ENCODE measurements around the gene TEX29.

Gene TEX29

DNA sequence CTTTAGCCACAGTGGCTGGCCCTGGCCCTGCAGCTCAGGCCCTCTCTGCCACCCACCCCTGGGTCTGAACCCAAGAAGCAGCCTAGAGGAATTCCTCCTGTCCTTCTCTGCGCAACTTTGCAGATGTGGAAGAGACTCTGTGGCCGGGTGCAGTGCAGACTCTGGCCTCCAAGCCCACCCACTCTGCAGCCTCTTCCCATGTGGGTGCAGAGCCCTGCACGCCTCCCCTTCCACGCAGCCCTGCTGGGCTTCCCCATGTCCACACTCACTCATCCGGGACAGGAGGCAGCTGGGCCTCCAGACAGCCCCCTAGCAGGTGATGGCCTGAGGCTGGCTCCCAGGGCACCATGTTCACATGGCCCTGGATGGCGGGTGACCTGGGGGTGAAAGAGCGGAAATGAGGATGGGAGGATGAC lies 2.5 kb downstream of the TEX29 start:
- no peaks in the 10 kb centered on the region for H3K36me3 Mint-ChIP-seq
- CTCF ChIA-PET = interaction anchor here (0.9 kb wide), 1 partner anchor 255 kb away, joined by 3 read pairs; no protein-coding TSS in a partner anchor
- no peak for DNase-seq
- H3K9me3 Mint-ChIP-seq = no peaks in the 10 kb centered on the region
- H3K4me1 Mint-ChIP-seq = peaks cover 7% of the 10 kb centered on the region
- peaks cover 4% of the 10 kb centered on the region for H3K27me3 Mint-ChIP-seq
- H3K4me3 Mint-ChIP-seq = no peak overlapping the region
- no peak overlapping the region for H3K27ac Mint-ChIP-seq

DNA sequence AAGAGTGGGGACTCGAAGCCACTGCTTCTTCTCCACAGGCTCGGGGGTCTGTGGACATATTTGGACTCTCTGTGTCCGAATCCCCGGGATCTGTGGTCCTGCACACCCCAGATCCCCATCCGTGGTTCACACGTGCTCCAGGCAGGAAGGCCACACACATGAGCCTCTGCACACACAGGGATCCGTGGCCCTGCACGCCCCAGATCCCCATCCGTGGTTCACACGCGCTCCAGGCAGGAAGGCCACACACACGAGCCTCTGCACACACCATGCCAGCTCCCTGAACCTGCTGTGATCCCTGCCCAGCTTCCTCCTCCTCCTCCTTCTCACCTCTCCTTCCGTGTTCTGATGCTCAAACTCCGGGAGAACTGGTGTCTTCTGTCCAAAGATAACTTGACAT lies 3.1 kb downstream of the TEX29 start:
- H3K4me3 Mint-ChIP-seq = peak overlapping the region; percentile 60
- H3K4me1 Mint-ChIP-seq = peaks cover 7% of the 10 kb centered on the region
- CTCF ChIA-PET = interaction anchor here (0.9 kb wide), 1 partner anchor 256 kb away, joined by 3 read pairs; no protein-coding TSS in a partner anchor
- no peak overlapping the region for H3K27ac Mint-ChIP-seq
- no peaks in the 10 kb centered on the region for H3K36me3 Mint-ChIP-seq
- H3K9me3 Mint-ChIP-seq = no peaks in the 10 kb centered on the region
- H3K27me3 Mint-ChIP-seq = peaks cover 4% of the 10 kb centered on the region
- no peak for DNase-seq

DNA sequence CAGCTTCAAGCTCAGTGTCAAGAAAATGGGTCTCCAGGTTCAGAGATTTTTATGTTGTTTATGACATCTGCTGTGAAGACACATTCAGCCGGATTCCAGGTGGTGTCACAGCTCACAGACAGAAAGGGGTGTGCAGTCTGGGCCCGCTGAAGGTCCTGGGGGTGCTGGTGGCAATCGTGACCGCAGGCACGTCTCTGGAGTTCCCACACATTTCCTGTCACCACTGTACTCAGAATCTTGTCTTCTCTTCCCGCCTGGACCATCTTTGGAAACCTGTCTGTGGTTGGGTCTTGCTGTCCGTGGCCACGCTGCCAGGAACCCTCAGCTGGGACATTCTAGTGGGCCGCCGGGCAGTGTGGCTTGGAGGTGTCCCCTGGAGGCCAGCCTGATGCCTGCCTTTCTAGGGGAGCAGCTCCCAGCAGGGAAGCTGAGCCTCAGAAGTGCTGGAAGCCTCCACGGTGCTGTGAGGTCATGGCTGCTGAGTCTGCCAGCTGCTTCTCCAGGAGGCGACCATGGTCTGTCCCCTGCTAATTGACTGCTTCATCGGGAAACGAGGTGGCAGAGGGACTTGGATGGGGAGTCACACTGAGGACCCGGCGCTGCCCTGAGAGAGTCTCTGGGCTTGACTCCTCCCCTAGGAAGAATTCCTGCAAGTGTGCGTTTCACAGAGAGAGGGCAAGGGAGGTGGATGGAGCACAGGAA lies 3.7 kb downstream of the TEX29 start:
- no peaks in the 10 kb centered on the region for H3K9me3 Mint-ChIP-seq
- peaks cover 7% of the 10 kb centered on the region for H3K4me1 Mint-ChIP-seq
- peak overlapping the region; percentile 46 for H3K27ac Mint-ChIP-seq
- CTCF ChIA-PET = no interaction called here
- H3K4me3 Mint-ChIP-seq = peak overlapping the region; percentile 60
- no peak for DNase-seq
- H3K27me3 Mint-ChIP-seq = peaks cover 4% of the 10 kb centered on the region
- no peaks in the 10 kb centered on the region for H3K36me3 Mint-ChIP-seq

DNA sequence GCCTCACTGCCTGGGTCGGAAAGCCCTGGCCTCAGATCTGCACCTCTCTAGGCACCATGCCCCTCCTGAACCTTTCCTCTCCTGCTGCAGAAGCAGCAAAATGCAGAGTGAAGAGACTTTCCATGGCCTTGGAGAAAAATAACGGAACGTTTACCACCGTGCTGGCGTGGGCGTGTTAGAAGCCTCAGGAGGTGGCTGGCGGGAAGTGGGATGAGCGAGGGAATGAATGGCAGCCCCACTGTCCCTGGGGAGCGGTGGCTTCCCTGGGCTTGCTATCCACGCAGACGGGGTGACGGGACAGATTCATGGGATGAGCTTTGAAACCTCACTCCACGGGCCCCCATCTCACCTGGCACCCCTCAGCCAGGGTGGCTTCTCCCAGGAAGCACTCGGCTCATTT lies 4.3 kb downstream of the TEX29 start:
- no peaks in the 10 kb centered on the region for H3K9me3 Mint-ChIP-seq
- CTCF ChIA-PET = no interaction called here
- no peaks in the 10 kb centered on the region for H3K36me3 Mint-ChIP-seq
- H3K27me3 Mint-ChIP-seq = peaks cover 4% of the 10 kb centered on the region
- no peak overlapping the region for H3K4me3 Mint-ChIP-seq
- H3K4me1 Mint-ChIP-seq = peaks cover 7% of the 10 kb centered on the region
- no peak overlapping the region for H3K27ac Mint-ChIP-seq
- DNase-seq = no peak

DNA sequence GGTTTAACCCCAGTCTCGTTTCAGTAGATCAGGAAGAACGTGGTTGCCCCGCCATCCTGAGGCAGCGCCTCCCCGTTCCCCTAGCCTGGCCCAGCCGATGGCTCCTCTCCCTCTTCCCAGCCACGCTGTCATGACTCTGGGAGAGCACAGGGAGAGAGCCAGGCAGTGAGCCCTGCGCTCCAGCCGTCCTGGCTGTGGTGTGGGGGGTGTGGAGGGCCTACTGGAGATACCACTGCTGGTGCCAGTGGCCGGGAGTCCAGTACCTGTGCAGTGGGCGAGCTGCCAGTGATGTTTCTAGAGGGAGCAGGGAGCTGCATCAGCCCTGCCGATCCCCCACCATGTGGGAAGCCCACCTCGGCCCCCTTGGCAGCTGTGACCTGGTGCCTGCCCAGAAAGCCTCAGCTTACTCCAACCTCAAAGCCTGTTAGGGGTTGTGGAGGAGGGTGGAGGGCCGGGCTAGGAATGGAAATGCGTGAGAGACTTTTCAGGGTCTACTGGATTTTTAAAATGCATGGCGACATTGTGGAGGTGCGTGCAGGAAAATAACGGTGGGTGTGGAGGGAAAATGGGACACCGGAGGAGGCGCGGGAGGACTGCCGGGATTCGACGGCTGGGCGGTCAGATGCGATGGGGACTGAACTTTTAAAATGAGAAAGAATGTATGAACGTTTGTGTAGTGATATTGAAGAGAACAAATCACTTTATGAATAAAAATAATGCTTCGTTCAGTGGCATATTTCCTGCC lies 4.9 kb downstream of the TEX29 start:
- CTCF ChIA-PET = no interaction called here
- Mint-ChIP-seq H3K36me3 (no peaks in the 10 kb centered on the region), H3K4me1 (peaks cover 7% of the 10 kb centered on the region), H3K4me3 (no peak overlapping the region), H3K27me3 (peaks cover 4% of the 10 kb centered on the region), H3K9me3 (no peaks in the 10 kb centered on the region), H3K27ac (no peak overlapping the region)
- DNase-seq = no peak

DNA sequence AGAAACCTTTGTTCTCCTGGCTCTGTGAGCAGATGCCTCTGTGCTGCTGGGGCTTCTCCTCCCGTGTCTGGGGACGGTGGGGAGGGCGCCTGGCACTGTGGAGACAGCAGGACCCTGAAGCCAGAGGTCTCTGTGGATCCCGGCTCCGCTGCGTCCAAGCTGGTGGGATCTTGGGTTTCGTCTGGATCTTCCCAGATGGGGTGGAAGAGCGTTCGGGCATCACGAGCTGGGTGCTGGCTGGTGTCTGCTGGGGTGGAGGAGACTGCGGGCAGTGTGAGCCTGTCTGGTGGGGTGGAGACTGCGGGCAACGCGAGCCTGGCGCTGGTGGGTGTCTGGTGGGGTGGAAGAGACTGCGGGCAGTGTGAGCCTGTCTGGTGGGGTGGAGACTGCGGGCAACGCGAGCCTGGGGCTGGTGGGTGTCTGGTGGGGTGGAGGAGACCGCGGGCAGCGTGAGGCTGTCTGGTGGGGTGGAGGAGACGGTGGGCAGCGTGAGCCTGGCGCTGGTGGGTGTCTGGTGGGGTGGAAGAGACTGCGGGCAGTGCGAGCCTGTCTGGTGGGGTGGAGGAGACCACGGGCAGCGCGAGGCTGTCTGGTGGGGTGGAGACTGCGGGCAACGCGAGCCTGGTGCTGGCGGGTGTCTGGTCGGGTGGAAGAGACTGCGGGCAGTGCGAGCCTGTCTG lies 5.6 kb downstream of the TEX29 start:
- no peak overlapping the region for H3K4me3 Mint-ChIP-seq
- no peaks in the 10 kb centered on the region for H3K36me3 Mint-ChIP-seq
- DNase-seq = no peak
- CTCF ChIA-PET = no interaction called here
- peaks cover 4% of the 10 kb centered on the region for H3K27me3 Mint-ChIP-seq
- peaks cover 7% of the 10 kb centered on the region for H3K4me1 Mint-ChIP-seq
- no peak overlapping the region for H3K27ac Mint-ChIP-seq
- no peaks in the 10 kb centered on the region for H3K9me3 Mint-ChIP-seq

DNA sequence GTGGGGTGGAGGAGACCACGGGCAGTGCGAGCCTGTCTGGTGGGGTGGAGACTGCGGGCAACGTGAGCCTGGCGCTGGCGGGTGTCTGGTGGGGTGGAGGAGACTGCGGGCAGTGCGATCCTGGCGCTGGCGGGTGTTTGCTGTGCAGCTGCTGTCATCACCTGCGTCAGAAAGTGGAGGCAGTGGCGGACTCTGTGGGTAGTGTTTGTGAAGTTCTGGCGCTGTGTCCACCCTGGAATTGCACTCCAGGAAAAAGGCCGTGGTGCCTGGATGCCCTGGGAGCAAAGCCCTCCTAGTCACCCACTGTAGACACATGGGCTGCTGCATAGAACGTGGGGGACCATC lies 6.2 kb downstream of the TEX29 start:
- peaks cover 7% of the 10 kb centered on the region for H3K4me1 Mint-ChIP-seq
- DNase-seq = no peak
- H3K27me3 Mint-ChIP-seq = peaks cover 4% of the 10 kb centered on the region
- no peaks in the 10 kb centered on the region for H3K36me3 Mint-ChIP-seq
- no peak overlapping the region for H3K27ac Mint-ChIP-seq
- CTCF ChIA-PET = no interaction called here
- no peak overlapping the region for H3K4me3 Mint-ChIP-seq
- H3K9me3 Mint-ChIP-seq = no peaks in the 10 kb centered on the region

DNA sequence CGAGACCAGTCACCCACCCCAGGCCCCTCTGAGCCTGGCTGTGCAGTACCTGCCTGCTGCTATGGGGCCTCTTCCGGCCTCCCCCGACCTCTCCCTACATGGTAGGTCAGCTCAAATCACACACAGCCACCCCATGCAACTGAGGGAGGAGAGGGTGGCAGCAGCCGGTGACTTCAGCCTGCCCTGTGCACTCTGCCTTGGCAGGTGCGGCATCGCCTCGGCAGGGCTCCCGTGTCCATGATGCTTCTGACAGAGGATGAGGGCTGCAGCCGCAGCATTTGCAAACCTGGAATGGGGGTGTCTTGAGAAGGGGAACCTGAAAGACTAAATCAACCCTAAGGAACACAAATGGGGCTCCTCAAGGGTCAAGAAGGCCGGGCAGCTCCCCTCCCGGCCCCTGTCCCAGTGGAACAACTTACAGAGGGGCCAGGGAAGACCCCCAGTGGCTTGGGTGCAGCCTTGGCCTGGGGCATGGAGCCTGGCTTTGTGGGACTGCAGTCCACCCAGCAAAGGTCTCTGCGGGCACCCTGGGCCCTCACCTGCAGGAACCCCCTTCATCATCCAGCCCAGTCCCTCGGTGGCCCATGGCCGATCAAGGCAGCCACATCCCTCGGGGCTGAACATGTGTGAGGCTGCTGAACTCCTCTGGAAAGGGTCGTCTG lies 6.7 kb downstream of the TEX29 start:
- H3K4me3 Mint-ChIP-seq = no peak overlapping the region
- CTCF ChIA-PET = no interaction called here
- H3K27me3 Mint-ChIP-seq = peaks cover 4% of the 10 kb centered on the region
- H3K9me3 Mint-ChIP-seq = no peaks in the 10 kb centered on the region
- no peaks in the 10 kb centered on the region for H3K36me3 Mint-ChIP-seq
- no peak overlapping the region for H3K27ac Mint-ChIP-seq
- no peak for DNase-seq
- peaks cover 7% of the 10 kb centered on the region for H3K4me1 Mint-ChIP-seq

DNA sequence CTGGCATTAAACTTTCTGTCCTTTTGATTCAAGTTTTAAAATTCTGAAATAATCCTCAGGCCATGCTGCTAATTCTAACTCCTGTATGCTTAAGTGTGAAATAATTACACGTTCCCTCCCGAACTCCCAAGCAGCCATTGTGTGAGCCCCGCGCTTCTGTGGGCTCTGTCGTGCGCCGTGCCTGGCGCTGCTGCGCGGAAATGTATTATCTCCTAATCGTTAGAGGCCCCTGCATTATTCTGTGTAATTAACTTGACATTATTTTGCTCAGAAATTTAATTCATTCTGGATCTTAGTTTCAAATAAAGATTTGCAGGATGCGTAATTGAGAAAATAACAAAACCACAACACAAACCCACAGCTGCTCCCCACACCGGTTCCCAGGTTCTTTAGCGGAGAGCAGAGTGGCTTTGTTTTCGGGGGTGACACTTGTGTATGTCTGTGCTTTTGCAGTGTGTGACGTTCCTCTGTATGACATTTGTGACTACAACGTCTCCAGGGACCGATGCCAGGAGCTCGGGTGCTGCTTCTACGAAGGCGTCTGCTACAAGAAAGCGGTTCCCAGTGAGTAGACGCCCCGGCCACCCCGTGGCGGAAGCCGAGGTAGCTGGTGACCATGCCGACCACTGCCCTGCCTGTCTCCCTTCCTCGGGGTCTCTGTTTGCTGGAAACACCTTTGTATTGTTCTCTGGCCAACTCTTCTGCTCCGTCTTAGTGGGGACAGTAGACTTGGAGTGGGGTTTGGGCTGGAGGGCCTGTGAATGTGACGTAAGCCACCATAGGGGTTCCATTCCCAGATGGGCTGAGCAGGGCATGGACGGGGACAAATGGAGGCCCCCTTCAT lies 7.5 kb downstream of the TEX29 start:
- Mint-ChIP-seq H3K36me3 (no peaks in the 10 kb centered on the region), H3K27ac (no peak overlapping the region), H3K4me3 (no peak overlapping the region), H3K4me1 (peaks cover 7% of the 10 kb centered on the region), H3K27me3 (peaks cover 4% of the 10 kb centered on the region), H3K9me3 (no peaks in the 10 kb centered on the region)
- CTCF ChIA-PET = no interaction called here
- DNase-seq = no peak

DNA sequence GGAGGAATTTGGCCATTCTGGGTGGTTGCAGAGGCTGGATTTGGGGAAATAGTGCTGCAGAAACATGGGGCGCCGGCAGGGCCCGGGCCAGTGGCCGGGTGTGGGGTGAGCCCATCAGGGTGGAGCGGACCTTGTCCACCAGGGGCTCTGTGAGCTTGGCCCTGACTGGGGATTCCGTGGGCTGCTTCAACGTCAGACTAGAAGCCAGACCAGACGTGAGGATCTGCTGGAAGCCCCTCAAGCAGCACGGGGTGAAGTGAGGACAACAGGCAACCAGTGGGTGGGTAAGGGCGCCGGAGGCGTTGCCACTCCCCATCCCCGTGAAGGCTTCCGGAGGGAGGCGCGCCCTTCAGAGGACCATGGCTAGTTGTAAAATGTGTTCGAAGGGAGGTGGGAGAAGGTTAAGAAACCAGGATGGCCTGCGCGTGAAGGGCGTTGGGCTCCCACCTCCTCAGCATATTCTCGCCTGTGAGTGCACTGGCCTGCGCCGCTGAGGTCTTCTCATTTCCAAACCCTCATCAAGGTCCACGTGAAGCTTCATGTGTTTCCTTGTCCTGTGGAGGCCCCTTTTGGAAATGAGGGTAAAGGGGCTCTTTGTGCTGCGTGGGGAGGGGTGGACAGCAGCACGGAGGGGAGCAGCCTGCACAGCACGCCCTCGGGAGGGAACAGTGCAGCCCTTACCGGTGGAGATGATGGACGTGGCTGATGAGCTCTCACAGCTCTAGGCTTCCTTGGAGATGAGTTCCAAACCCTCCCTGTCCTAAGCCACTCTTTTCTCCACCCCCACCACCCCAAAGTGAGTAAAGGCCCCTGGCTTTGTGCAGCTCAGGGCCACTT lies 8.3 kb downstream of the TEX29 start:
- Mint-ChIP-seq H3K27ac (no peak overlapping the region), H3K27me3 (peaks cover 4% of the 10 kb centered on the region), H3K4me3 (no peak overlapping the region), H3K36me3 (no peaks in the 10 kb centered on the region), H3K4me1 (peaks cover 6% of the 10 kb centered on the region), H3K9me3 (no peaks in the 10 kb centered on the region)
- CTCF ChIA-PET = no interaction called here
- no peak for DNase-seq

DNA sequence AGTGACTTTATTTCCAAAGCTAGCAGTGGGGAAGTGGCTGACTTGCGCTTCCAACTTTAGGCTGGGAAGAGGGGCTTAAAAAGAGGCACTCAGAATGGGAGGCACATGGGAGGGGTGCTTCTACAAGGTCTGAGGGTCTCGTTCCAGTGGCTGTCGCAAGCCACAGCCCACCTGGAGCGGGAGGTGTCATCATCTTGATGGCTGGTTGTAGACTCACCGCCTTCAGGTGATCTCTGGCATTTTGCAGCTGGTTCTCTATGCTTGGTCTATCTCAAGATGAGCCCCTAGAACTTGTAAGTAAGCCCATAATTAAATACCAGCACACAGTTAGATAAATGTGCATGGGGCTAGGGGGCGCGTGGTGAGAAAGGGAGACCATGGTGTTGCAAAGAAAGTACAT lies 9.2 kb downstream of the TEX29 start:
- CTCF ChIA-PET = no interaction called here
- Mint-ChIP-seq H3K9me3 (peaks cover 3% of the 10 kb centered on the region), H3K36me3 (no peaks in the 10 kb centered on the region), H3K27ac (no peak overlapping the region), H3K4me1 (peaks cover 2% of the 10 kb centered on the region), H3K27me3 (no peaks in the 10 kb centered on the region), H3K4me3 (no peak overlapping the region)
- DNase-seq = no peak

DNA sequence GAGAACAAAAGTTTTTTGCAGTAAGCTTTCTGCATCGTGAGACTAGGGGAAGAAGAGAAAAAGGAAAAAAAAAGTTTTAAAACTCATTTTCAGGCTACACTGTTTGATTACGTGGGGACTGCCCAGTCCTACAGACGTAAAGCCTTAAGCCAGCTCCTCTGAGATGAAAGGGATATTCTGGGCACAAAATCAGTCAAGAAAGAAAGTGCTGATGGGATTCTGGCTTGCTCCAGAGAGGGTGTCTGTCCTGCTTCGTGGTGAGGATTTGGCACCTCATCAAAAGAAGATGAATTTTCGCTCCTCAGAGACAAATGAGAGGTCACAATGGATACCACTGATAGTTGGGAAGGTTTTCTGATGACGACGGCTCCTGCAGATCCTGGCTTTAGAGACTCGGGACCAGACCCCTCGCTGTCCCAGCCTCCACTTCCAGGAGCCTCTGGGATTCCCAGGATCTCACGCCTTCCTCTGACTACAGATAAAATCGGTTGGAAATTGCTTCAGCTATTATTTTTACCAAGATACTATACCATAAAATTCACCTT lies 9.7 kb downstream of the TEX29 start:
- Mint-ChIP-seq H3K9me3 (peaks cover 3% of the 10 kb centered on the region), H3K27me3 (no peaks in the 10 kb centered on the region), H3K27ac (no peak overlapping the region), H3K4me1 (peaks cover 2% of the 10 kb centered on the region), H3K4me3 (no peak overlapping the region), H3K36me3 (no peaks in the 10 kb centered on the region)
- CTCF ChIA-PET = no interaction called here
- no peak for DNase-seq

DNA sequence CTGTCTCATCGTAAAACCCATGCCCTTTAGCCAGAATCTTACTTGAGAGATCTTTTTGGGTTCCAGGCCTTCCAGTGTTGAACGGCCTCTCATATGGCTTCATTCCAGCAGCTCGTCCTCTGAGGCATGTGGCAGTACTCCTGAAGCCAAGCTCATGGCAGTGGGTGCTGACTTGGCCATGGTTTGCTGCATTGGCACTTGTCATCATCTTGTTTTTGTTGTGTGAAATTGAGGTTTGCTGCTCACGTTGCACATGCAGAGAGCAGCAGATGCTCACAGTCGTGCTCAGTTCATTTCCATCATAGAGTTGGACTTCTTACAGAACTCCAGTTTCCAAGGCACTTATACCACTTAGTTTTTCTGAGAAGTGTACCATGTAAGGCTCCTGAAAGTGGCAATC lies 14.9 kb downstream of the TEX29 start:
- H3K27ac Mint-ChIP-seq = no peak overlapping the region
- no peak overlapping the region for H3K4me3 Mint-ChIP-seq
- CTCF ChIA-PET = no interaction called here
- no peaks in the 10 kb centered on the region for H3K27me3 Mint-ChIP-seq
- DNase-seq = no peak
- H3K4me1 Mint-ChIP-seq = peaks cover 2% of the 10 kb centered on the region
- H3K9me3 Mint-ChIP-seq = peaks cover 3% of the 10 kb centered on the region
- H3K36me3 Mint-ChIP-seq = no peaks in the 10 kb centered on the region
